GM19468 (cell line): ENCODE measurements around the gene TAS2R20.

Experiments
- ATAC-seq: cut with Tn5 transposase; IDR thresholded peaks from one replicate; pipeline ENCODE4 v1.9.1; 2021; ENCODE audit warnings: mild to moderate bottlenecking, moderate library complexity, moderate number of reproducible peaks; ENCODE audit not compliant: unreplicated experiment; ENCODE audit errors: extremely low read depth

Gene TAS2R20

GRCh38 chr12:10965476-10965875 lies 32.6 kb downstream of the TAS2R20 start:
- no peak for ATAC-seq

DNA sequence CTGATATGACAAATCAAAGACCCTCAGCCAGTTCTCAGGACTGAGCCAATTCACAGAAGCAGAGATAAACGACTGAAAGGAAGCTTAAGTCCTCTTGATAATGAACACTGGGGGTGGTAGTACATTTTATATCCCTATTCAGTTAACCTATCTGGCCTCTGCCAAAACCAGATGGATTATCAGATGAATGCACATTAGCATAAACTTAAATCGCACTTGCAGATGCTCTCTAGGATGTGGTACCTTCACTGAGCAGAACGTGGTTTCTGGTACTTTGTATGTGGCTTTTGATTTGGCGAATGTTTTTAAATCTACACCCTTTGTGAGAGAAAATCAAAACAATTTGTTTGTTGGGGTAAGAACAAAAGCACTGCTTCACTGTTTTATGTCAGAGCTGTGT lies 37.9 kb downstream of the TAS2R20 start:
- no peak for ATAC-seq

GRCh38 chr12:10959804-10960203 lies 38.3 kb downstream of the TAS2R20 start:
- no peak for ATAC-seq

GRCh38 chr12:10957741-10958140 lies 40.4 kb downstream of the TAS2R20 start:
- ATAC-seq = no peak

GRCh38 chr12:10956085-10956484 lies 42.0 kb downstream of the TAS2R20 start:
- no peak for ATAC-seq

DNA sequence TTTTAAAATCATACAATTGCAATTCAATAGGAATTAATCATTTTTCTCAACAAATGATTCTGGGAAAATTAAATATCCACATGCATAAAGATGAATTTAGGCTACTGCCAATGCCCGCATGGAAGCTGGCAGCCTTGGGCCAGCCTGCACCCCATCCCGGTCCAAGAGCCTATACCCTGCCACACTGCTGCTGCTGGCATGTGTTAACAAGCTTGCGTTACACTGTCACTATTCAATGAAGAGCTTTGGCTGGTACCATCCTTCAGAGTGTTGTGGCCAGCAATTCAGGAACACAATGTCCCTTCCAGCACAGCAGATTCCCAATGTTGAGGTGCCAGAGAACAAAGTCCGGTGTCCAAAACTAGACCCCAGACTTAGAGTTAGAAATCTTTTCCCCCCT lies 45.5 kb downstream of the TAS2R20 start:
- no peak for ATAC-seq
